ENCODE measurements around the gene NLRC5.
"Not testable (repeated sequence)": the region's sequence is repeated elsewhere in the genome, so short reads cannot be mapped to it uniquely, and the experiment has no call there.

NLRC5 gene

GRCh38 chr16:56964243-56965148 lies 24.9 kb upstream of the NLRC5 start:
- peak; percentile 91 for DNase-seq

- no peak for DNase-seq
Measured at GRCh38 chr16:56965149-56966092, 23.9 kb upstream of the NLRC5 start.

- no peak for DNase-seq
Measured at GRCh38 chr16:56966093-56966475, 23.3 kb upstream of the NLRC5 start.

GRCh38 chr16:56967733-56968132 lies 21.6 kb upstream of the NLRC5 start:
- DNase-seq, result no peak

- DNase-seq, result no peak
Measured at GRCh38 chr16:56969769-56970168, 19.6 kb upstream of the NLRC5 start.

GRCh38 chr16:56970934-56971767 lies 18.2 kb upstream of the NLRC5 start:
- DNase-seq, result peak; percentile 44

GRCh38 chr16:56971768-56972043 lies 17.7 kb upstream of the NLRC5 start:
- DNase-seq, result no peak

GRCh38 chr16:56972403-56973293 lies 16.7 kb upstream of the NLRC5 start:
- DNase-seq, result no peak

GRCh38 chr16:56973294-56973689 lies 16.1 kb upstream of the NLRC5 start:
- no peak for DNase-seq

GRCh38 chr16:56973899-56974298 lies 15.5 kb upstream of the NLRC5 start:
- DNase-seq, result not testable (repeated sequence)

- DNase-seq, result no peak
Measured at GRCh38 chr16:56974549-56975300, 14.6 kb upstream of the NLRC5 start.

- no peak for DNase-seq
Measured at GRCh38 chr16:56975714-56976113, 13.6 kb upstream of the NLRC5 start.

- no peak for DNase-seq
Measured at GRCh38 chr16:56977216-56977615, 12.1 kb upstream of the NLRC5 start.

- DNase-seq, result no peak
Measured at GRCh38 chr16:56977823-56978430, 11.4 kb upstream of the NLRC5 start.

GRCh38 chr16:56980201-56980535 lies 9.2 kb upstream of the NLRC5 start:
- no peak for DNase-seq

GRCh38 chr16:56980792-56981724 lies 8.3 kb upstream of the NLRC5 start:
- no peak for DNase-seq

- no peak for DNase-seq
Measured at GRCh38 chr16:56981729-56982271, 7.6 kb upstream of the NLRC5 start.

GRCh38 chr16:56982695-56983094 lies 6.7 kb upstream of the NLRC5 start:
- no peak for DNase-seq

GRCh38 chr16:56983211-56983751 lies 6.1 kb upstream of the NLRC5 start:
- DNase-seq, result peak; percentile 91

All from DMS53 (cell line).